ENCODE results near the gene POC1B.

GRCh38 chr12:89436062-89436461 is 89.8 kb downstream of the POC1B start:
- TF ChIP-seq, protein P1, sequence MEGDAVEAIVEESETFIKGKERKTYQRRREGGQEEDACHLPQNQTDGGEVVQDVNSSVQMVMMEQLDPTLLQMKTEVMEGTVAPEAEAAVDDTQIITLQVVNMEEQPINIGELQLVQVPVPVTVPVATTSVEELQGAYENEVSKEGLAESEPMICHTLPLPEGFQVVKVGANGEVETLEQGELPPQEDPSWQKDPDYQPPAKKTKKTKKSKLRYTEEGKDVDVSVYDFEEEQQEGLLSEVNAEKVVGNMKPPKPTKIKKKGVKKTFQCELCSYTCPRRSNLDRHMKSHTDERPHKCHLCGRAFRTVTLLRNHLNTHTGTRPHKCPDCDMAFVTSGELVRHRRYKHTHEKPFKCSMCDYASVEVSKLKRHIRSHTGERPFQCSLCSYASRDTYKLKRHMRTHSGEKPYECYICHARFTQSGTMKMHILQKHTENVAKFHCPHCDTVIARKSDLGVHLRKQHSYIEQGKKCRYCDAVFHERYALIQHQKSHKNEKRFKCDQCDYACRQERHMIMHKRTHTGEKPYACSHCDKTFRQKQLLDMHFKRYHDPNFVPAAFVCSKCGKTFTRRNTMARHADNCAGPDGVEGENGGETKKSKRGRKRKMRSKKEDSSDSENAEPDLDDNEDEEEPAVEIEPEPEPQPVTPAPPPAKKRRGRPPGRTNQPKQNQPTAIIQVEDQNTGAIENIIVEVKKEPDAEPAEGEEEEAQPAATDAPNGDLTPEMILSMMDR (conservative IDR thresholded peaks at IDR 0.05), result no peak
- no peak for TF ChIP-seq EZH2 (IDR thresholded peaks at IDR 0.05; ENCODE audit: low read depth)
